RWPE2 (cell line): ENCODE results near the gene GET3.
A peak's percentile ranks its signal among the peaks of the same experiment; 100 is the strongest.

Experiments
- ATAC-seq: fragments of 200-7000 bp; cut with Tn5 transposase; 3 replicates; pipeline ENCODE4 v1.9.1; 2021; ENCODE audit warnings: low read depth
- DNase-seq: peaks from one replicate; pipeline ENCODE4 v3.0.0-alpha.2; 2020; ENCODE audit warnings: low spot score
- H3K27ac ChIP-seq: fragments of 450-650 bp; 2 replicates; pipeline ENCODE4 v1.5.1; 2017; ENCODE audit warnings: mild to moderate bottlenecking; ENCODE audit not compliant: poor library complexity, severe bottlenecking
- H3K27me3 ChIP-seq: fragments of 250-450 bp; sonication (Bioruptor Pico); 2 replicates; pipeline ENCODE4 v1.5.1; 2021; ENCODE audit warnings: mild to moderate bottlenecking, moderate library complexity; ENCODE audit not compliant: insufficient read depth, poor library complexity, severe bottlenecking
- H3K36me3 ChIP-seq: fragments of 250-450 bp; sonication (Bioruptor Pico); 2 replicates; pipeline ENCODE4 v1.5.1; 2020; ENCODE audit warnings: low read depth, mild to moderate bottlenecking, moderate library complexity
- H3K4me1 ChIP-seq: fragments of 250-450 bp; sonication (Bioruptor Pico); 2 replicates; pipeline ENCODE4 v1.5.1; 2021; ENCODE audit warnings: mild to moderate bottlenecking, moderate library complexity; ENCODE audit not compliant: insufficient read depth, poor library complexity, severe bottlenecking
- H3K4me3 ChIP-seq: fragments of 250-450 bp; sonication (Bioruptor Pico); 2 replicates; pipeline ENCODE4 v1.5.1; 2021; ENCODE audit warnings: mild to moderate bottlenecking, moderate library complexity; ENCODE audit not compliant: severe bottlenecking
- H3K9me3 ChIP-seq: fragments of 250-450 bp; sonication (Bioruptor Pico); 2 replicates; pipeline ENCODE4 v1.5.1; 2021; ENCODE audit warnings: mild to moderate bottlenecking, moderate library complexity; ENCODE audit not compliant: severe bottlenecking
- TF ChIP-seq, protein P1 (sequence below): fragments of 450-650 bp; IDR thresholded peaks from one replicate; pipeline ENCODE4 v1.5.1; 2017; ENCODE audit warnings: mild to moderate bottlenecking, moderate library complexity; ENCODE audit not compliant: poor library complexity, severe bottlenecking

The GET3 gene

DNA sequence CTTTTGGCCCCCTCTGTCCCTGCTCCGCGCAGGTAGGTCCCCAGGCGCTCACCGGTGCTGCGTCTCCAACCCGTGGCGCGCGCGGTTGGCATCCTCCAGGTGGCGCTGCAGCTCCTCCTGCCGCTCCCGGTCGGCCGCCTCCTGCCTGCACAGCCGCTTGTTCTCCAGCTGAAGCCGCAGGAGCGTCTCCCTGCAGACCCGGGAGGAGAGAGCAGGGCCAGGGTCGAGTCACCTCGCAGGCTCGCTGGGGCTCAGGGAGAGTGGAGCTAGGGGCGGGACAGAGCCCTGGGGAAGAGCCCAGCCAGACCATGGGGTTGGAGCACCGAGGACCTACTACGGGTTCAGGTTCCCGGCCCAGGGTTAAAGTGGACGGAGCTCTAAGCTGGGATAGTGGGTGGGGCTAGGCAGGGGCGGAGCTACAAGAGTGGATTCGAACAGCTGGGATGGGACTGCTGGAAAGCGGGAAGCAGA lies 28.8 kb downstream of the GET3 start:
- Histone ChIP-seq H3K36me3 (peaks cover 55% of the 10 kb centered on the region), H3K4me3 (no peak overlapping the region), H3K27ac (no peak overlapping the region), H3K27me3 (no peaks in the 10 kb centered on the region), H3K4me1 (no peaks in the 10 kb centered on the region), H3K9me3 (no peaks in the 10 kb centered on the region)
- TF ChIP-seq, protein P1, sequence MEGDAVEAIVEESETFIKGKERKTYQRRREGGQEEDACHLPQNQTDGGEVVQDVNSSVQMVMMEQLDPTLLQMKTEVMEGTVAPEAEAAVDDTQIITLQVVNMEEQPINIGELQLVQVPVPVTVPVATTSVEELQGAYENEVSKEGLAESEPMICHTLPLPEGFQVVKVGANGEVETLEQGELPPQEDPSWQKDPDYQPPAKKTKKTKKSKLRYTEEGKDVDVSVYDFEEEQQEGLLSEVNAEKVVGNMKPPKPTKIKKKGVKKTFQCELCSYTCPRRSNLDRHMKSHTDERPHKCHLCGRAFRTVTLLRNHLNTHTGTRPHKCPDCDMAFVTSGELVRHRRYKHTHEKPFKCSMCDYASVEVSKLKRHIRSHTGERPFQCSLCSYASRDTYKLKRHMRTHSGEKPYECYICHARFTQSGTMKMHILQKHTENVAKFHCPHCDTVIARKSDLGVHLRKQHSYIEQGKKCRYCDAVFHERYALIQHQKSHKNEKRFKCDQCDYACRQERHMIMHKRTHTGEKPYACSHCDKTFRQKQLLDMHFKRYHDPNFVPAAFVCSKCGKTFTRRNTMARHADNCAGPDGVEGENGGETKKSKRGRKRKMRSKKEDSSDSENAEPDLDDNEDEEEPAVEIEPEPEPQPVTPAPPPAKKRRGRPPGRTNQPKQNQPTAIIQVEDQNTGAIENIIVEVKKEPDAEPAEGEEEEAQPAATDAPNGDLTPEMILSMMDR: no peak
- DNase-seq (no peak), ATAC-seq (peak; percentile 25; the same call in 1 of the 3 replicates)

DNA sequence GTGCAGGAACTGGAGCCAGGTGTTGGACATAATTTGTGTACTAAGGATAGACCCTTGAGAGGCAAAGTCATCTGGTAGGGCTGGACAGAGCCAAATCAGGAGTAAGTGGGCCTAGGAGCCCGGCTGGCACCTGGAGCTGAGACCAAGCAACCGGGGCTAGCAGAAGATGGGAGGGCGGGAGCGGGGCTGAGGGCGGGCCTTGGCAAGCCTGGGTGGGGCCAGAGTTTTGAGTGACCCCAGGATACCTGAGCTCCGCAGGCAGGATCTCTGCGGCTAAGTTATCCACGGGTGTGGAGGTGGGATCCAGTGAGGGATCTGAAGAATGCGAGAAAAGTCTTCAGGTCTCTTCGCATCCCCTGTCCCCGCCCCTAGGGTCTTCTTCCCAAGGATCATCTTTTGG lies 29.9 kb downstream of the GET3 start:
- H3K27ac ChIP-seq: no peak overlapping the region
- H3K27me3 ChIP-seq: no peaks in the 10 kb centered on the region
- no peak overlapping the region for H3K4me3 ChIP-seq
- H3K4me1 ChIP-seq: no peaks in the 10 kb centered on the region
- peaks cover 58% of the 10 kb centered on the region for H3K36me3 ChIP-seq
- no peaks in the 10 kb centered on the region for H3K9me3 ChIP-seq
- TF ChIP-seq, protein P1: no peak
- DNase-seq (no peak), ATAC-seq (no peak)

GRCh38 chr19:12767666-12768065 lies 30.4 kb downstream of the GET3 start:
- DNase-seq (no peak), ATAC-seq (no peak)
- Histone ChIP-seq H3K4me3 (no peak overlapping the region), H3K27me3 (no peaks in the 10 kb centered on the region), H3K4me1 (no peaks in the 10 kb centered on the region), H3K9me3 (no peaks in the 10 kb centered on the region), H3K27ac (no peak overlapping the region), H3K36me3 (peaks cover 54% of the 10 kb centered on the region)
- TF ChIP-seq, protein P1: no peak

DNA sequence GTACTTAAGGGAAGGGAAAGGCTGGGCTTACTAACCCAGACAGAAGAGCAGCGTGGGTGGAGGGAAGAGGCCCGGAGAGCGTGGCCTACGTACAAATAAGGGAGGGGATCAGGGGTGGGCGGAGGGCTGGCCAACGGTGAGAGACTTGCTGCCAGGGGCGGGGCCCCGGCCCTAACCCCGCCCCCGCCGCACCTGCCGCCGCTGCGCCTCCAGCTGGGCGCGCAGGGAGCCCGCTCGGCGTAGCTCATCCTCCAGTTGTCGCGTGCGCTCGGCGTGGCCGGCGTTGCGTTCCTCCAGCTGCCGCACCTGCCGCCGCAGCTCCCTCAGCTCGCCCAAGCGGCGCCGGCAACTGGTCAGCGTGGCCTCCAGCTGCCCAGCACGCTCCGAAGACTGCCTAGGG lies 32.4 kb downstream of the GET3 start:
- no peak for ATAC-seq
- Histone ChIP-seq H3K9me3 (no peaks in the 10 kb centered on the region), H3K27ac (no peak overlapping the region), H3K4me1 (no peaks in the 10 kb centered on the region), H3K27me3 (no peaks in the 10 kb centered on the region), H3K4me3 (no peak overlapping the region), H3K36me3 (peaks cover 45% of the 10 kb centered on the region)
- TF ChIP-seq, protein P1: no peak
- no peak for DNase-seq

- Histone ChIP-seq H3K36me3 (peaks cover 36% of the 10 kb centered on the region), H3K27ac (no peak overlapping the region), H3K27me3 (no peaks in the 10 kb centered on the region), H3K9me3 (no peaks in the 10 kb centered on the region), H3K4me3 (no peak overlapping the region), H3K4me1 (no peaks in the 10 kb centered on the region)
- DNase-seq: no peak
- TF ChIP-seq, protein P1: no peak
- ATAC-seq: no peak
Observed at GRCh38 chr19:12770922-12771321, 33.6 kb downstream of the GET3 start.
